Memory B cell (primary cell): ENCODE measurements around the gene NEAT1.
A peak's percentile ranks its signal among the peaks of the same experiment; 100 is the strongest.

ENCODE experiments used
- ATAC-seq: fragments of 150-1000 bp; cut with Tn5 transposase; 2 replicates; pipeline ENCODE4 v1.10.0; 2021; ENCODE audit warnings: low read depth, mild to moderate bottlenecking, moderate library complexity
- DNase-seq, 2 donors: peaks; one replicate each; pipeline ENCODE4 v3.0.0; 2022; ENCODE audit warnings: low spot score in 2 of 2
- H3K27ac Mint-ChIP-seq: one replicate; pipeline ENCODE4 v1.8.0; 2022; ENCODE audit warnings: mild to moderate bottlenecking, moderate library complexity, mixed read lengths
- H3K27me3 Mint-ChIP-seq: one replicate; pipeline ENCODE4 v1.8.0; 2022; ENCODE audit warnings: mixed read lengths
- H3K36me3 Mint-ChIP-seq: one replicate; pipeline ENCODE4 v1.8.0; 2022; ENCODE audit warnings: mild to moderate bottlenecking, mixed read lengths
- H3K4me1 Mint-ChIP-seq: one replicate; pipeline ENCODE4 v1.8.0; 2022; ENCODE audit warnings: mixed read lengths
- H3K4me3 Mint-ChIP-seq: one replicate; pipeline ENCODE4 v1.8.0; 2022; ENCODE audit warnings: mild to moderate bottlenecking, moderate library complexity, mixed read lengths
- H3K9me3 Mint-ChIP-seq: one replicate; pipeline ENCODE4 v1.8.0; 2022; ENCODE audit warnings: mixed read lengths

The NEAT1 gene

GRCh38 chr11:65487467-65488272 is 65.1 kb downstream of the NEAT1 start:
- ATAC-seq, result peak; percentile 19
- H3K36me3 Mint-ChIP-seq, result no peaks in the 10 kb centered on the region
- no peak for DNase-seq
- no peaks in the 10 kb centered on the region for H3K27me3 Mint-ChIP-seq
- no peak overlapping the region for H3K27ac Mint-ChIP-seq
- no peaks in the 10 kb centered on the region for H3K9me3 Mint-ChIP-seq
- peaks cover 33% of the 10 kb centered on the region for H3K4me1 Mint-ChIP-seq
- H3K4me3 Mint-ChIP-seq, result no peak overlapping the region

GRCh38 chr11:65488273-65489034 is 65.9 kb downstream of the NEAT1 start:
- peaks cover 38% of the 10 kb centered on the region for H3K4me1 Mint-ChIP-seq
- H3K27me3 Mint-ChIP-seq, result no peaks in the 10 kb centered on the region
- H3K36me3 Mint-ChIP-seq, result no peaks in the 10 kb centered on the region
- H3K4me3 Mint-ChIP-seq, result no peak overlapping the region
- DNase-seq (no peak), ATAC-seq (no peak)
- no peak overlapping the region for H3K27ac Mint-ChIP-seq
- no peaks in the 10 kb centered on the region for H3K9me3 Mint-ChIP-seq

- ATAC-seq (no peak), DNase-seq (no peak)
- Mint-ChIP-seq H3K4me3 (no peak overlapping the region), H3K27ac (no peak overlapping the region), H3K4me1 (peaks cover 42% of the 10 kb centered on the region), H3K27me3 (no peaks in the 10 kb centered on the region), H3K36me3 (no peaks in the 10 kb centered on the region), H3K9me3 (no peaks in the 10 kb centered on the region)
These were observed 66.6 kb downstream of the NEAT1 start for GRCh38 chr11:65489035-65489705.

GRCh38 chr11:65489706-65490320 is 67.2 kb downstream of the NEAT1 start:
- no peak for DNase-seq
- no peak for ATAC-seq
- no peaks in the 10 kb centered on the region for H3K36me3 Mint-ChIP-seq

GRCh38 chr11:65491163-65491465 is 68.5 kb downstream of the NEAT1 start:
- Mint-ChIP-seq H3K4me3 (no peak overlapping the region), H3K9me3 (no peaks in the 10 kb centered on the region), H3K27ac (peak overlapping the region; percentile 77), H3K27me3 (no peaks in the 10 kb centered on the region), H3K4me1 (peaks cover 47% of the 10 kb centered on the region), H3K36me3 (no peaks in the 10 kb centered on the region)
- DNase-seq (no peak), ATAC-seq (no peak)

More at GRCh38 chr11:65489706-65490320, 67.2 kb downstream of the NEAT1 start:
- Mint-ChIP-seq H3K27ac (no peak overlapping the region), H3K4me3 (no peak overlapping the region), H3K9me3 (no peaks in the 10 kb centered on the region), H3K4me1 (peaks cover 47% of the 10 kb centered on the region), H3K27me3 (no peaks in the 10 kb centered on the region)

GRCh38 chr11:65491614-65492386 is 69.2 kb downstream of the NEAT1 start:
- Mint-ChIP-seq H3K9me3 (no peaks in the 10 kb centered on the region), H3K27ac (peak overlapping the region; percentile 77), H3K4me3 (peak overlapping the region; percentile 66), H3K27me3 (no peaks in the 10 kb centered on the region), H3K4me1 (peaks cover 48% of the 10 kb centered on the region), H3K36me3 (no peaks in the 10 kb centered on the region)
- DNase-seq, result no peak
- peak; percentile 53 for ATAC-seq

GRCh38 chr11:65492387-65492636 is 69.7 kb downstream of the NEAT1 start:
- H3K9me3 Mint-ChIP-seq, result no peaks in the 10 kb centered on the region
- no peaks in the 10 kb centered on the region for H3K27me3 Mint-ChIP-seq
- H3K36me3 Mint-ChIP-seq, result no peaks in the 10 kb centered on the region
- peaks cover 52% of the 10 kb centered on the region for H3K4me1 Mint-ChIP-seq
- ATAC-seq, result no peak
- H3K4me3 Mint-ChIP-seq, result peak overlapping the region; percentile 66
- DNase-seq, result no peak
- peak overlapping the region; percentile 77 for H3K27ac Mint-ChIP-seq

- H3K36me3 Mint-ChIP-seq, result no peaks in the 10 kb centered on the region
- H3K9me3 Mint-ChIP-seq, result no peaks in the 10 kb centered on the region
- H3K4me1 Mint-ChIP-seq, result peaks cover 51% of the 10 kb centered on the region
- DNase-seq (no peak), ATAC-seq (no peak)
- H3K4me3 Mint-ChIP-seq, result peak overlapping the region; percentile 66
- peak overlapping the region; percentile 77 for H3K27ac Mint-ChIP-seq
- no peaks in the 10 kb centered on the region for H3K27me3 Mint-ChIP-seq
These were observed 70.2 kb downstream of the NEAT1 start for GRCh38 chr11:65492637-65493366.

- Mint-ChIP-seq H3K36me3 (no peaks in the 10 kb centered on the region), H3K4me3 (peak overlapping the region; percentile 66), H3K27ac (peak overlapping the region; percentile 77), H3K9me3 (no peaks in the 10 kb centered on the region), H3K4me1 (peaks cover 45% of the 10 kb centered on the region), H3K27me3 (no peaks in the 10 kb centered on the region)
- no peak for DNase-seq
- no peak for ATAC-seq
These were observed 71.0 kb downstream of the NEAT1 start for GRCh38 chr11:65493367-65494176.
